Amniotic stem cell (primary cell): ENCODE measurements around the gene PHACTR2.
"Not testable (repeated sequence)": the region's sequence is repeated elsewhere in the genome, so short reads cannot be mapped to it uniquely, and the experiment has no call there.

ENCODE experiments used
- DNase-seq: peaks from one replicate; lab custom pipeline; 2025; lab: John Stamatoyannopoulos, UW

PHACTR2 gene

GRCh38 chr6:143810745-143811144, 133.0 kb downstream of the PHACTR2 start:
- no peak for DNase-seq

- DNase-seq, result no peak
Measured at GRCh38 chr6:143811501-143812157, 133.9 kb downstream of the PHACTR2 start.

- DNase-seq, result no peak
Measured at GRCh38 chr6:143817621-143818020, 139.9 kb downstream of the PHACTR2 start.

- DNase-seq, result no peak
Measured at GRCh38 chr6:143821359-143821758, 143.6 kb downstream of the PHACTR2 start.

- no peak for DNase-seq
Measured at GRCh38 chr6:143822584-143823024, 144.8 kb downstream of the PHACTR2 start.

GRCh38 chr6:143823548-143823947, 145.8 kb downstream of the PHACTR2 start:
- DNase-seq, result no peak

GRCh38 chr6:143828572-143828971, 150.8 kb downstream of the PHACTR2 start:
- DNase-seq, result no peak

- DNase-seq, result no peak
Measured at GRCh38 chr6:143836150-143836549, 158.4 kb downstream of the PHACTR2 start.

- DNase-seq, result no peak
Measured at GRCh38 chr6:143838395-143838794, 160.6 kb downstream of the PHACTR2 start.

GRCh38 chr6:143839196-143839595, 161.4 kb downstream of the PHACTR2 start:
- no peak for DNase-seq

- DNase-seq, result no peak
Measured at GRCh38 chr6:143840595-143841265, 163.0 kb downstream of the PHACTR2 start.

GRCh38 chr6:143842461-143842901, 164.7 kb downstream of the PHACTR2 start:
- no peak for DNase-seq

GRCh38 chr6:143842902-143843676, 165.3 kb downstream of the PHACTR2 start, which contains the start of gene LTV1:
LTV1 (plus strand) TSS chr6:143843338; CDS start chr6:143843478, 140 bp downstream.
- DNase-seq, result peak; percentile 94

- DNase-seq, result no peak
Measured at GRCh38 chr6:143843677-143843999, 165.9 kb downstream of the PHACTR2 start.

- DNase-seq, result no peak
Measured at GRCh38 chr6:143844006-143844405, 166.2 kb downstream of the PHACTR2 start.

- DNase-seq, result no peak
Measured at GRCh38 chr6:143845033-143845432, 167.3 kb downstream of the PHACTR2 start.

- not testable (repeated sequence) for DNase-seq
Measured at GRCh38 chr6:143851706-143852105, 173.9 kb downstream of the PHACTR2 start.

- DNase-seq, result not testable (repeated sequence)
Measured at GRCh38 chr6:143855057-143855456, 177.3 kb downstream of the PHACTR2 start.

- not testable (repeated sequence) for DNase-seq
Measured at GRCh38 chr6:143856762-143857161, 179.0 kb downstream of the PHACTR2 start.

- DNase-seq, result no peak
Measured at GRCh38 chr6:143857651-143858050, 179.9 kb downstream of the PHACTR2 start.

- no peak for DNase-seq
Measured at GRCh38 chr6:143859891-143860660, 182.3 kb downstream of the PHACTR2 start.

GRCh38 chr6:143863771-143864170, 186.0 kb downstream of the PHACTR2 start:
- no peak for DNase-seq
